ENCODE data around the gene IL17C. TPM values are rescaled to one million over a fixed set of nuclear protein-coding genes. Genes with fewer than 3 reads are reported as not detected.

The IL17C gene
- polyA plus RNA-seq, 1 of the 3 experiments (the other 2 are of a cell fraction) = 0.07 TPM

DNA sequence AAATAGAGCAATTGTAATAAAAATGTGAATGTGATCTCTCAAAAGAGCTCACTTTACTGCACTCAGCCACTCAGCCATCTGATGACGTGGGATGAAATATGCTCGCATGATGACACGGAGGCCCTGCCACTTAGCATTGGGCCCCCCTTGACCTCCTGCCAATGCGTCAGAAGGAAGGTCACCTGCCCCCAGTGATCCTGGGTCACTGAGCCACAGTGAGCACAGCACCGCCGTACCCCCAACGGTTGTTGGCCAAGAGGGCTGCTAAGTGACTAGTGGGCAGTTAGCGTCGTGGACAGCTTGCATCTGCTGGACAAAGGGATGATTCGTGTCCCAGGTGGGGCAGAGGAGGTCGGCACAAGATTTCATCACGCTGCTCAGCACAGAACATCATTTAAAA is 45.3 kb upstream of the IL17C start:
- Histone ChIP-seq H3K27ac (ENCODE audit: low read depth in 2 of 2, low read length in 1 of 2) (no peak overlapping the region), H3K4me1 (ENCODE audit: control insufficient read depth in 1 of 2, insufficient read depth in 2 of 2, low read depth in 1 of 2, low read length in 1 of 2) (no peaks in the 10 kb centered on the region), H2AFZ (ENCODE audit: low read depth) (no peak overlapping the region), H3K9me3 (no peaks in the 10 kb centered on the region), H3K9ac (no peak overlapping the region), H4K20me1 (ENCODE audit: insufficient read depth) (no peaks in the 10 kb centered on the region; the same call in 1 of the 2 replicates), H3K9me2 (no peaks in the 10 kb centered on the region), H3K27me3 (ENCODE audit: insufficient read depth) (no peaks in the 10 kb centered on the region), H3K36me3 (replicated peaks in 1 of 2; ENCODE audit: control insufficient read depth in 1 of 2, insufficient read depth in 2 of 2, low read length in 1 of 2) (peaks cover 13 to 41% of the 10 kb centered on the region in 2 experiments), H3K4me3 (ENCODE audit: low read depth in 2 of 2, low read length in 1 of 2) (no peak overlapping the region), H3F3A (replicated peaks; ENCODE audit: insufficient read depth) (no peaks in the 10 kb centered on the region), H3K79me2 (ENCODE audit: insufficient read depth) (peaks cover 43% of the 10 kb centered on the region; the same call in 1 of the 2 replicates), H3K4me2 (no peak overlapping the region)
- no peak for DNase-seq
- POLR2A ChIA-PET = no interaction called here
- TF ChIP-seq EZH2phosphoT487 (IDR thresholded peaks at IDR 0.05; ENCODE audit: borderline replicate concordance, low read depth) (no peak), GATA2 (CRISPR knock-in tag; IDR thresholded peaks at IDR 0.05) (no peak), RFX5 (IDR thresholded peaks at IDR 0.05; ENCODE audit: low read length) (no peak), NFIC (IDR thresholded peaks at IDR 0.05; ENCODE audit: borderline replicate concordance) (no peak), RCOR1 (IDR thresholded peaks at IDR 0.05; ENCODE audit: low read length) (no peak), FOXJ3 (CRISPR knock-in tag; IDR thresholded peaks at IDR 0.05) (no peak), TCF12 (IDR thresholded peaks at IDR 0.05) (no peak), MEF2A (IDR thresholded peaks at IDR 0.05; ENCODE audit: borderline replicate concordance, low read depth) (no peak), TEAD4 (IDR thresholded peaks at IDR 0.05; ENCODE audit: borderline replicate concordance, insufficient read depth) (no peak), NRF1 (IDR thresholded peaks at IDR 0.05; ENCODE audit: low read depth, low read length) (no peak), FOXM1 (IDR thresholded peaks at IDR 0.05; ENCODE audit: low read depth) (no peak)
- 96% methylated on average over 11 of the region's 12 CpGs for WGBS (ENCODE audit: low lambda C conversion rate)
- CTCF ChIA-PET = no interaction called here

DNA sequence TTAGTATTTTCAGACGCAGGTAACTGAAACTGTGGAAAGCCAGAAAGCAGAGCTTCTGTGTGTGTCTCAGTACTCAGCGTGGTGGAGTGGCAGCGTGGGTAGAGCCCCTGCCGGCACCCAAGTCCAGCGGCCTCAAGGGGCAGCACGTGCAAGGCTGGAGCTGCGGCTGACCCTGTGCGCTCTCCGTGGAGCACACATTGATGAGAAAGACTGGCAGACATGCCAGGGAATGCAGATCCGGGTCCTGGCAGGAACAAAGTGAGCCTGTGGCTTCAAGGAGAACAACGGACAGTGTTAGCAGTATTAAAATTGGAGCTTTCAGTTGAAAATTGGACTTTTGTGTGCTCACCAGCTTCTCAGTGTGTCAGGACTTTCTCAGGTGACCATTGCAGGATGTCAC is 44.9 kb upstream of the IL17C start:
- Histone ChIP-seq H3K79me2 (ENCODE audit: insufficient read depth) (peaks cover 43% of the 10 kb centered on the region; the same call in 1 of the 2 replicates), H2AFZ (ENCODE audit: low read depth) (no peak overlapping the region), H4K20me1 (ENCODE audit: insufficient read depth) (no peaks in the 10 kb centered on the region; the same call in 1 of the 2 replicates), H3F3A (replicated peaks; ENCODE audit: insufficient read depth) (no peaks in the 10 kb centered on the region), H3K9me3 (no peaks in the 10 kb centered on the region), H3K27ac (ENCODE audit: low read depth in 2 of 2, low read length in 1 of 2) (no peak overlapping the region), H3K9me2 (no peaks in the 10 kb centered on the region), H3K9ac (no peak overlapping the region), H3K4me2 (no peak overlapping the region), H3K27me3 (ENCODE audit: insufficient read depth) (no peaks in the 10 kb centered on the region), H3K36me3 (replicated peaks in 1 of 2; ENCODE audit: control insufficient read depth in 1 of 2, insufficient read depth in 2 of 2, low read length in 1 of 2) (peaks cover 13 to 41% of the 10 kb centered on the region in 2 experiments), H3K4me3 (ENCODE audit: low read depth in 2 of 2, low read length in 1 of 2) (no peak overlapping the region), H3K4me1 (ENCODE audit: control insufficient read depth in 1 of 2, insufficient read depth in 2 of 2, low read depth in 1 of 2, low read length in 1 of 2) (no peaks in the 10 kb centered on the region)
- 86% methylated on average over 10 of the region's 11 CpGs for WGBS (ENCODE audit: low lambda C conversion rate)
- CTCF ChIA-PET = no interaction called here
- POLR2A ChIA-PET = no interaction called here
- DNase-seq = no peak
- TF ChIP-seq IRF3 (IDR thresholded peaks at IDR 0.05; ENCODE audit: low read depth, low read length) (no peak), RXRA (IDR thresholded peaks at IDR 0.05; ENCODE audit: borderline replicate concordance, low read depth) (no peak), ELF1 (IDR thresholded peaks at IDR 0.05) (no peak), SMC3 (IDR thresholded peaks at IDR 0.05; ENCODE audit: low read depth, low read length) (no peak), TEAD4 (IDR thresholded peaks at IDR 0.05; ENCODE audit: borderline replicate concordance, insufficient read depth) (no peak), NRF1 (IDR thresholded peaks at IDR 0.05; ENCODE audit: low read depth, low read length) (no peak), MXI1 (IDR thresholded peaks at IDR 0.05; ENCODE audit: low read depth, low read length) (no peak), TAF1 (IDR thresholded peaks at IDR 0.05; ENCODE audit: borderline replicate concordance, low read depth, low read length) (no peak), JUND (IDR thresholded peaks at IDR 0.05) (no peak), REST (IDR thresholded peaks at IDR 0.05; ENCODE audit: low read depth, low read length) (no peak), GATA2 (CRISPR knock-in tag; IDR thresholded peaks at IDR 0.05) (no peak)
- TF ChIP-seq, protein P1, sequence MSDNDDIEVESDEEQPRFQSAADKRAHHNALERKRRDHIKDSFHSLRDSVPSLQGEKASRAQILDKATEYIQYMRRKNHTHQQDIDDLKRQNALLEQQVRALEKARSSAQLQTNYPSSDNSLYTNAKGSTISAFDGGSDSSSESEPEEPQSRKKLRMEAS (IDR thresholded peaks at IDR 0.05; ENCODE audit: low read depth) = no peak

All from SK-N-SH (cell line).